PC-3 (cell line): Measurements from ENCODE around the gene SLC3A2.

Experiments
- CTCF ChIP-seq: fragments of 300-600 bp; sonication (generic); conservative IDR thresholded peaks from 2 replicates; pipeline ENCODE4 v1.5.1; 2017; ENCODE audit warnings: antibody characterized with exemption, low read depth, mild to moderate bottlenecking, low read length
- EZH2 ChIP-seq: fragments of 300-600 bp; sonication (generic); IDR thresholded peaks from one replicate; pipeline ENCODE4 v1.6.1; 2017; ENCODE audit warnings: antibody characterized with exemption, mild to moderate bottlenecking, low read length; ENCODE audit not compliant: unreplicated experiment

- TF ChIP-seq EZH2 (no peak), CTCF (no peak)
Observed at GRCh38 chr11:62880231-62880802, 379 bp upstream of the SLC3A2 start.
